ENCODE data around the gene NUP62CL.

Gene NUP62CL

DNA sequence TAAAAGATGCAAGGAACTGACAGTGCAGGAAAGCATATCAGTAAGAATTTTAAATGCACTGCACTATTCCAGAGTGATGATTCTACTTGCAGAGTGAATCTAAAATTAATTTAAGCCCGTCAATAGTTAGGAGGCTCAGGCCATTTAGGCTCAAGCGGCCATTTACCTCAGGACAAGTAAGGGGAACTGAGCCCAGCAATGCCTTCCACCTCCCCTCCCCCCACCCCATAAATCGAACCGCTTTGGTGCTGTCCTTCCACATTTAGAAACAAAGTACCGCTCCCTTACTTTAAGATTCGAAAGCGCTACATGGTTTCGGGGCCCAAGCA, 88.3 kb downstream of the NUP62CL start:
- TF ChIP-seq, protein P1, sequence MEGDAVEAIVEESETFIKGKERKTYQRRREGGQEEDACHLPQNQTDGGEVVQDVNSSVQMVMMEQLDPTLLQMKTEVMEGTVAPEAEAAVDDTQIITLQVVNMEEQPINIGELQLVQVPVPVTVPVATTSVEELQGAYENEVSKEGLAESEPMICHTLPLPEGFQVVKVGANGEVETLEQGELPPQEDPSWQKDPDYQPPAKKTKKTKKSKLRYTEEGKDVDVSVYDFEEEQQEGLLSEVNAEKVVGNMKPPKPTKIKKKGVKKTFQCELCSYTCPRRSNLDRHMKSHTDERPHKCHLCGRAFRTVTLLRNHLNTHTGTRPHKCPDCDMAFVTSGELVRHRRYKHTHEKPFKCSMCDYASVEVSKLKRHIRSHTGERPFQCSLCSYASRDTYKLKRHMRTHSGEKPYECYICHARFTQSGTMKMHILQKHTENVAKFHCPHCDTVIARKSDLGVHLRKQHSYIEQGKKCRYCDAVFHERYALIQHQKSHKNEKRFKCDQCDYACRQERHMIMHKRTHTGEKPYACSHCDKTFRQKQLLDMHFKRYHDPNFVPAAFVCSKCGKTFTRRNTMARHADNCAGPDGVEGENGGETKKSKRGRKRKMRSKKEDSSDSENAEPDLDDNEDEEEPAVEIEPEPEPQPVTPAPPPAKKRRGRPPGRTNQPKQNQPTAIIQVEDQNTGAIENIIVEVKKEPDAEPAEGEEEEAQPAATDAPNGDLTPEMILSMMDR (IDR thresholded peaks at IDR 0.05; ENCODE audit: low read depth, low read length, missing control alignments): no peak
- H3K4me3 ChIP-seq (ENCODE audit: low read depth, low read length): peak overlapping the region; percentile 66
- DNase-seq (ENCODE audit: low read depth): peak; percentile 24

DNA sequence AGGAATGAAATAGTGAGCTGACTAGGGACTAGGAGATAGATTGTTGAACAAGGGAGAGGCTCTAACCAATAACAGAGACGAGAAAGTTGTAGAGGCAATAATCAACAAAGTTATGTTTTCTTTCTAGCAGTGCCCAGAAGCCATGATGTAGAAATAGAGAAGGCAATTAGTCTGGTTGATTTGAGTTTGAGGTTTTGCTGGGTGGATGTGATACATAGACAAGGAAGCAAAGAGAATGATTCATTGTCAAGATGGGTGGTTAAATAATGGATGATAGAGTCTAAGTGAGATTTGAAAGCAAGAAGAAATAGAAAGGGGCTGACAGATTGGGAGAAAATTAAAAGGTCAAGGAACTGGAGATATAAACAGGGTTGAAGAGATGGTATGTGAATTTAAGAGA, 98.8 kb downstream of the NUP62CL start:
- H3K4me3 ChIP-seq (ENCODE audit: low read depth, low read length): no peak overlapping the region
- TF ChIP-seq, protein P1 (IDR thresholded peaks at IDR 0.05; ENCODE audit: low read depth, low read length, missing control alignments): no peak
- no peak for DNase-seq (ENCODE audit: low read depth)

DNA sequence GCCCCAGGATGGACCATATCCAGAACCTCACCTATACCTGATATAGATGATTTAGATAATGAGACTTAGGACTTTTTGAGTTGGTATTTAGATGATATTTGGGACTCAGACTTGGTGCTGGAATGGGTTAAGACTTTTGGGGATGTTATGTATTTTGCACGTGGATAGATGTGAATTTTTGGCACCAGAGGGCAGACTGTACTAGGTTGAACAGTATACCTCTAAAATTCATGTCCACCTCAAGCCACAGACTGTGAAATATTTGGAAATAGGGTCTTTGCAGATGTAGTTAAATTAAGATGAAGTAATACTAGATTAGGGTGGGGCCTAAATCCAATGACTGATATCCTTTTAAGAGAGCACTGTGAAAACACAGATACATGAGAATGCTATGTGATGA, 103.3 kb downstream of the NUP62CL start:
- no peak overlapping the region for H3K4me3 ChIP-seq (ENCODE audit: low read depth, low read length)
- DNase-seq (ENCODE audit: low read depth): no peak
- TF ChIP-seq, protein P1 (IDR thresholded peaks at IDR 0.05; ENCODE audit: low read depth, low read length, missing control alignments): no peak

DNA sequence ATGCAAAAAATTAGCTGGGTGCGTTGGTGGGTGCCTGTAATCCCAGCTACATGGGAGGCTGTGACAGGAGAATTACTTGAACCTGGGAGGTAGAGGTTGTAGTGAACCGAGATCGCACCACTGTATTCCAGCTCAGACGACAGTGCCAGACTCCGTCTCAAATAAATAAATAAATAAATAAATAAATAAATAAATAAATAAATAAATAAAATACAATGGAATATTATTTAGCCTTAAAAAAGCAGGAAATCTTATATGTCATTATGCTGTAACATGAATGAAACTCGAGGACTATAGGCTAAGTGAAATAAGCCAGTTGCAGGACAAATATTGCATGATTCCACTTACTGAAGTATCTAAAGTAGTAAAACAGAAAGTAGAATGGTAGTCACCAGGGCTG, 130.1 kb downstream of the NUP62CL start:
- TF ChIP-seq, protein P1 (IDR thresholded peaks at IDR 0.05; ENCODE audit: low read depth, low read length, missing control alignments): no peak
- DNase-seq (ENCODE audit: low read depth): no peak
- H3K4me3 ChIP-seq (ENCODE audit: low read depth, low read length): no peak overlapping the region

Measured in GM12864 (cell line).